ENCODE data around the gene CCDC197.

CCDC197 gene

GRCh38 chr14:93961620-93962019, 35.5 kb upstream of the CCDC197 start:
- no peak for DNase-seq (ENCODE audit: low read depth in 2 of 2)

DNA sequence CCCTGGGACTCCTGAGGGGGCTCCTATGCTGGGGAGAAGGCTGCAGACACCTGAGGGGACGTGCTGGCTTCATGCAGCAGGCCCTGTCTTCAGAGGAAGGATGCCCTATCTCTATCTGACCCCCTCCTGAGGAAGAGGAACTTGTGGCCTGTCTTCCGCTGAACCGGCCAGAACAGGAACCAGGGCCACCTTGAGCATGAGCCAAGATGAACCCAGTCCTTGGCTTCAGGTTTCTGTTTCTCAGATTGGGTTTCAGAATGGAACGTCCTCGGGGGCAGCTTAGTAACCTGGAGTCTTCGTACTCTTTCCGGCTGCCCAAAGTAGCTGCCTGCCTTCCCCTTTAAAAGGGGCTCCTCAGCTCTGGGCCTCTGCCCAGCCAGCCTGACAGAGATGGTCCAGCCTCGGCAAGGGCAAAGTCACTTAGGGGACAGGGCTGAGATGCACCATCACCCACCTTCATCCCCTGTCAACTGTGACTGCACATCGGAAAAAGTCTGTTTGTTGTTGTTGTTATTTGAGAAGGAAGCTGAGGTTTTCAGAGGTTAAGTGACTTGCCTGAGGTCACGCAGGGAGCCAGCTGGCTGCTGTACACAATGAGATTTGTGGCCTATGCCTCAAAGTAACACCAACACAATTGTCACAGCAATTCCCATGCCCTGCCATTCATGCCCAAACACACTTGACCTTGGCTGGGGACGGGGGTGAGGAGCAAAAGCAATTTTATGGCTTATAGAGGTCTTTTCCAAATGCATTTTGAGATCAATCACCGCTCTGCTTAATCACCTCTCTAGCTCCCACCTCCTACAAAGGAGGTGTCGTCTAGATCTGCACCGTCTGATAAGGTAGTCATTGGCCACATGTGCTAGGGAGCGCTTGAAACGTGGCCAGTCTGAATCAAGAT, 34.1 kb upstream of the CCDC197 start:
- DNase-seq (ENCODE audit: low read depth in 2 of 2) = no peak

DNA sequence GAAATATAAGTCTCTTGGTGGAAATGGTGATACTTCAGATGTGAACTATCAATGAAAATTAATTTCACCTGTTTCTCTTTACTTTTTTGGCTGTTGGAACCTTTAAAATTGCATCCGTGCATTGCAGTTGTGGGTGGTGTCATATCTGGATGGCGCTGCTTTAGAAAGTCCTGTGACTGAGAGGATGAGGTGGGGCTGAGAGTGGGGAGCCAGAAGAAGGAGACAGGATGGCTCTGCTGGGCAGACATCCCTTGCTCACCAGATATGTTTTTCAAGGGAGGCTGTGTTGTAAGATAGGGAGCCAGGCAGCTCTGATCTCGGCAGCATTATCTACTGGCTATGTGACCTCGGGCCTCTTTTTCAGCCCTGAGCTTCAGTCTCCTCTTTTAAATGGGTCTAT, 33.4 kb upstream of the CCDC197 start:
- DNase-seq (ENCODE audit: low read depth in 2 of 2) = no peak

GRCh38 chr14:93964281-93964680, 32.8 kb upstream of the CCDC197 start:
- no peak for DNase-seq (ENCODE audit: low read depth in 2 of 2)

- no peak for DNase-seq (ENCODE audit: low read depth in 2 of 2)
Measured at GRCh38 chr14:93964820-93965286, 32.2 kb upstream of the CCDC197 start.

- DNase-seq (ENCODE audit: low read depth in 2 of 2) = no peak
Measured at GRCh38 chr14:93965287-93965821, 31.7 kb upstream of the CCDC197 start.

DNA sequence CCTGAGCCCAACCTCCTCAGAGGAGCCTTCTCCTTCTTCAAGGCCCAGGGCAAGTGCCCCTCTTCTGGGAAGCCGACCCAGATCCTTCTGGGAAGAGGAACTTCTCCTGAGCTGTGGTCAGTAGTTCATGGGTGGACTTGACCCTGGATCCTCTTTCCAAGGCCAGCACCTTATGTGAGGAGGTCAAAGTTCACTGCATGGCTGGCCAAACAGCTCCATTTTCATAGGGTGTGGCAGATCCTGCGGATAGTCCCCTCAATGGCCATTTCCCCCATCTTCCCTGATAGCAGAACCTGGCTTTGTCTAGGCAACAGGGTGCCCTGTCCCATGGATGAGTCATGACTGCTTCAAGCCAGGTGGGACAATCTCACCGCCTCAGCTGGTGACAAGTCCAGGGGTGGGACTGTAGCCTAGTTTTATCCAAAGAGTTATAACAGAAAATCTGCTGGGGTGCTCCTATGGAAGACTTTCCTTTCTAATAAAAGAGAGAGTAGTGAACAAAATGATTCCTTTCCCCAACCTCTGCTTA, 31.1 kb upstream of the CCDC197 start:
- DNase-seq (ENCODE audit: low read depth in 2 of 2) = no peak

GRCh38 chr14:93967637-93968250, 29.4 kb upstream of the CCDC197 start:
- DNase-seq (ENCODE audit: low read depth in 2 of 2) = no peak

DNA sequence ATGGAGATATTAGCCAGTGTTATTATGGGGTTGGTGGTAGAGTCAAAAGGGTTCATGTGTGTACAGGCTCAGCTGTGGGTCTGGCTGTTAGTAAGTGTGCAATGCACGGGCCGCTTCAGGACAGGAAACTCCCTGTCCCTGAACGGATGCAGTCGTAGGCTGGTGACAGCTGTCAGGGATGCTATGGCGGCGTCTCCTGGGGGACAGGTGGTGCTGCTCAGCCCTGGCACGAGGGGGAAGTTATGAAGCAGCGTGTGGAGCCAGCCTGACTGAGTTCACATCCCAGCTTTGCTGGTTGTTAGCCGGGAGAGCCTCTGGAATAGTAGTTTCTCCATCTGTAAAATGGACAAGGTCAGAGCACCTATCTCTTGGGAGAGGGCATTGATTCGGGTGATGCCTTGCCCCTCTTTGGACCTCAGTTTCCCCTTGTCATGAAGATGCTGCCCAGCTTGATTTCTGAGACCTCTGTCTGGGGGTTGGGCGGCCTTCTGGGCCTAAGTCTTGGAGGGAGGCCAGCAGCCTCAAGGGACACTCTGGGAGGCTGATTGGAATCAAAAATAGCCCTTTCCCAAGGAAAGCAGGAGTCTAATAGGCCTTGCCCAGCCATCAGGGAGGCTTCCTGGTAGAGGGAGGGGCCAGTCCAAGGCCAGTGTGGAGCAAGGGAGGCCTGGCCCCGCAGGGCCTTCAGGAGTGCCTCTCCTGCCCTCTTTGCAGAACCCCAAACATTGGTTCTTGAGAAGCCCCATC, 27.8 kb upstream of the CCDC197 start:
- DNase-seq (ENCODE audit: low read depth in 2 of 2) = no peak

DNA sequence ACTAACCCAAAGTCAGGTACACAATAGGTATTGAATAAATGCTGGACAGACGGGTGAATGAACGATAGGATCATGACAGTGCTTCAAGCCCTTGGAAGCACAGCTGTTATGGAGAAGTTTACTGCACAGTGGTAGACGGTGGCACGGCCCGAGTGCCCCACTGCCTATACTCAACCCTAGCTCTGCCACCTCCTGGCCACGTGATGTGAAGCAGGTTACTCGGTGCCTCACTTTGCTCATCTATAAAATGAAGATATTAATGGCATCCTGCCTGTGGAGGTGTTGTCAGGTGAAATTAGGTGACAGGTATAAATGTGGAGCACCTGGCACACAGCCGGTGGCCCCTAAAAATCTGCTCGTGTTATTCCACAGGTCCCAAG, 26.5 kb upstream of the CCDC197 start:
- DNase-seq (ENCODE audit: low read depth in 2 of 2) = no peak

DNA sequence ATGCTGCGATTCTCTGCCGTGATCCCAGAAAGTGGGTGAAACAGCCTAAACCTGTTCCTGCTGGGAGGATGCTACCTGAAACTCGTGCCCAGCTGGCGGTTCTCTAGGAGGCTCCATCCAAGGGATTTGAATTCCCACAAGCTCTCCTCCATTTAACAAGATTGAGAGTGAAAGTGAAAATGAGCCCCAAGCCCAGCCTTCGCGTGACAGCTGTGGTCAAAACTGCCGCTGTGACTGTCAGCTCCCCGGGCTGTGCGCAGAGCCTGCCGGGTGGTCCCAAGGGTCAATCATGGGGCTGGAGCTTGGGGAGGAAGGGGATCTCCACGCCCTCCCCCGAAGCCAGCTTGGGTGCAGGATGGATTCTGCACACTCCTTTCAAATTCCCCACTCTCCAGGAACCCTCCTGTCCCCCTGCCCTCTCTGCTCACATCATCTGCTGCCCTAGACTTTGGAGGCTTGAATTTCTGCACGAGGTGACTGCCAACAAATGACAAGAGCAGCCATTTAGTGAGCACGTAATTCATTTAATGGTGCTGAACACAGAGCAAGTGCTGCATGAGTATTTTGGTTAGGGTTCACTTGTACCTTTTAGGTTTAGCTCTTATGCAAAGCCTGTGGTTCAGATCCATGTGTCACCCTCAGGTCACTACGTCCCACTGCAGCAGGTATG, 26.0 kb upstream of the CCDC197 start:
- DNase-seq (ENCODE audit: low read depth in 2 of 2) = peak in 1 of 2 donors; percentile 70

GRCh38 chr14:93971635-93972027, 25.5 kb upstream of the CCDC197 start:
- no peak for DNase-seq (ENCODE audit: low read depth in 2 of 2)

DNA sequence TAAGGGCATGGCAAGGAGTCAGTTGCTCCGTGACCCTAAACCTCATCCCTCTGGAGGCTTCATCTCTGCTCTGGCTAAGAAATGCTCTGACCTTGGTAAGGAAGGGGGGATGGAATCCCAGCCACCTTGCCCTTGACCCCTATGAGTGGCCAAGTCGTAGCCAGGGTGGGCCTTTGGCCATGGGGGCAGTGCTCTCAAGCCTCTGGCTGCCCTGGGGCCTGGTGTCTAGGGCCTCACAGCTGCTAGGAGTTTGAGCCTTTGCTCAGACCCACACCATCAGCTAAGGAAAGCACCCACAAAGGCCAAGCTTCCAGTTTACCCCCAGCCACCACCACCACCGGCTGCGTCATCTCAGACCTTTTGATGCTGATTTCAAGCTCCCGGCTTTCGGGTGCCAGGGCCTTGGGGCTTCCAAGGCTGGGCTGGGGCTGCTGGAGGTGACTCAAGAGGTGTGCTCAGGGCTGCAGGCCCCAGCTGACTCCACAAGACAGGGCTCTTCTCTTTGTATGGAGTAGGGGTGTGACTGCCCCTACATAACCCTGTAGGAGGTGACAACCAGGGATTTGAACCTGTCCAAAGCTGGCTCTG, 24.4 kb upstream of the CCDC197 start:
- DNase-seq (ENCODE audit: low read depth in 2 of 2) = no peak

GRCh38 chr14:93973607-93974006, 23.5 kb upstream of the CCDC197 start:
- no peak for DNase-seq (ENCODE audit: low read depth in 2 of 2)

DNA sequence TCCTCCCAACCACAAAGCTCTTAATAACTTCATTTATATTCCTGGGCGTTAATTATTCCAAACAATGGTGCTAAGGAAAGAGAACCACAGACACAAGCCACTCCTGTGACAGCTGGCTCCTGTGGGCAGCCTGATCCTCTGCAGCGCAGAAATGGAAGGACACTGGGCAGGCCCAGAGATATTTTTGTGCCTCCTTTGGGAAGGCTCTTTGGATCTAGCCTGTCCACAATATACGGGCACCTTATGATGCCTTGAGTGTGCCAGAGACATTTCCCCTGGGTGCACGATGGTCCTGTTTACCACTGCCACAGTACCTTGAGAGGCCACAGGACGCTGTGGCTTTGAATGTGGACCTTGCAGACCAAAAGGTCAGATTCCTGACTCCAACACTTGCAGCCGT, 22.8 kb upstream of the CCDC197 start:
- no peak for DNase-seq (ENCODE audit: low read depth in 2 of 2)

DNA sequence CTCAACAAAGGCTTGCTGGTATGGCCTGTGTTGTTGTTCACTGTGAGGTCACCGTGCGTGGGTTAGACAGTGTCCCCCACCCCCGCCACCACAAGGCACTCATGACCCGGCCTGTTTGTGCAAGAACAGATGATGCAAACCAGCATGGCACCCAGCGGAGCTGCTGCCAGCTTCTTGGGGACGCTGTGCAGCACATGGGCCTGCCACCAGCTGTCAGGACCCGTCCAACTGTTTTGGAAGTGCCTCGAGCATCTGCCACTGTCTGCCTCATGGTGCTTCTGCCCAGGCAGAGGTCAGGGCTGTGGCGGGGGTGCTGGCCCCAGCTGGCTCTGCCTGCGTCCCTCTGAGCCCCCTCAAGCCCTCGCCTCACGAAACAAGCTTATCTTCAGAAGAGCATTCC, 22.3 kb upstream of the CCDC197 start:
- DNase-seq (ENCODE audit: low read depth in 2 of 2) = no peak

DNA sequence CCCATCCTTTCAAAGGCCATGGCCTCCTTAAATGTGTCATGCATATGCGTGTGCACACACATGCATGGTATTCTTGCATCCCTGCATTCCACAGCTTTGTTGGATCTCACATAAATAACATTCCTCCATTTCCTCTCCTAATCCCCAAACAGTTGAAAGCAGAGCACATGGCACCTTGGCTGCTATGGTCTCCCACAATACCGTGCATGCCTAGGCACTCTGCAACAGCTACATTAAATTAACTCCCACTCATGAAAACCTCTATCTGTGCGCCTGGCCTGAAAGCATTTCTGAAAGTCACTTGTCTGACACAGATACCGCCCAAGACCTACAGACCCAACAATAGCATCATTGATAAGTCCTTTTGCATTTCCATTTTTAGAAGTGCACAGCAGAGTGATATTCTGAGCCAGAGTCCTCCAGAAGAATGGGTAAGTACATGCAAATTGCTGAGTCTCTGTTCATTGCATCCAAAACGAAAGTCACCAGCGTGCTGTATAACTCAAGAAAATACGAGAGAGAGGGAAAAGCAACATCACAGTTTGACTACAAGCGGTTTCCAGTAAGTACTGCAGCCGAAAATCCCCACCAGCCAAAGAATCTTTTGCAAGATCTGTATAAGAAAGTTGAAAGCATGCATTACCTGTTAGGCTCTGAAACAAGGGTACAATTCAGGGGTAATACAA, 21.2 kb upstream of the CCDC197 start:
- no peak for DNase-seq (ENCODE audit: low read depth in 2 of 2)

DNA sequence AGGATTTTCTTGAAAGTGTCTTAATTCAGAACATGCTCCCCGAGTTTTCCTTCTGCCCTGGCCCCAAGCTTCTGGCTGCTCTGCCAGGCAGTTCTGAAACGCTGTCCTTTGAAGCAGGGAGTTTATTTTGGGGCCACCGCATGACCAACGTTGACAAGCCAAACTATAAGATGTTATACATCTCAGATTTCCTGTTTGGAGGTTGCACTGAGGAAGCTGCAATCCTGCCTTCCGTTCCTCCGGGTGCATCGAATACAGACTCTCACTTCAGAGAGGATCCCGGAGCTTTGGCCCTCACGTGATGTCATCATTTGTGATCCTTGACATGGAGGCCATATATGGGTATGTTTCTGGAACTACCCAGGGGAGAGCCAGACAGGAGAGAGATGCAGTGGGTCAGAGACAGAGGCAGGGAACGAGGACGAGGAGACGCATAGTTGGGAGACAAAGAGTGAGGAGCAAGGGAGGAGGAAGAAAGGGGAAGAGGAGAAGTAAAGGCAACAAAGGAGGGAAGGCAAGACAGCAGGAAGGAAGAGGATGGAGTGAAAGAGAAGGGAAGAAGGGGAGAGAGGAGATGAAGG, 20.5 kb upstream of the CCDC197 start, which contains the start of gene ASB2:
Gene ASB2, minus strand, starts transcription at position 94 of the 581 bp plus-strand sequence. CDS start 12,031 bp downstream, outside the sequence.
- DNase-seq (ENCODE audit: low read depth in 2 of 2) = no peak

- DNase-seq (ENCODE audit: low read depth in 2 of 2) = no peak
Measured at GRCh38 chr14:93977171-93977570, 19.9 kb upstream of the CCDC197 start.
